GM21717 (cell line): ENCODE results near the gene C19orf85.
A peak's percentile ranks its signal among the peaks of the same experiment; 100 is the strongest.
"Not testable (repeated sequence)": the region's sequence is repeated elsewhere in the genome, so short reads cannot be mapped to it uniquely, and the experiment has no call there.

Source experiments
- ATAC-seq: cut with Tn5 transposase; IDR thresholded peaks from one replicate; pipeline ENCODE4 v1.9.1; 2021; ENCODE audit warnings: mild to moderate bottlenecking, moderate library complexity; ENCODE audit not compliant: unreplicated experiment

C19orf85 gene

DNA sequence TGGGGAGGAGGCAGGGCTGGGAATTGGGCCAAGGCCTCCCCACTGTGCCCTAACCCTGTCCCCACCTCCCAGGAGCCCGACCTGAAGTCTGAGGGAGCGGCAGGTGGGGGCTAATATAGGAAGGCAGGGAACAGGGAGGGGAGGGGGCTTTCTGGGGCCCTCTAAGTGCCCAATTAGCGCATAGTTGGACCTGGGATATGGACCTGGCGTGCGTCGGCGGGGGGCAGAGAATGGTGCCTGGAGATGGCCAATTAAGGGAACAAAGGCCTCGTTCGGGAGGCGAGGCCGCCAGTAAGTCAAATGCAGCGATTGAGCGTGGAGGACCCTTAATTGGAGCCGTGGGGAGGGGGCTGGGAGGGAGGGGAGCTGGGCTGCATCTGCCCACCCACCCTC, at the start of gene C19orf85:
TSS of gene C19orf85 (minus strand) at position 90 of the 393 bp plus-strand sequence. CDS start 197 bp downstream, outside the sequence.
- ATAC-seq, result no peak

- no peak for ATAC-seq
These were observed 43.6 kb upstream of the C19orf85 start for GRCh38 chr19:55508120-55508519.

DNA sequence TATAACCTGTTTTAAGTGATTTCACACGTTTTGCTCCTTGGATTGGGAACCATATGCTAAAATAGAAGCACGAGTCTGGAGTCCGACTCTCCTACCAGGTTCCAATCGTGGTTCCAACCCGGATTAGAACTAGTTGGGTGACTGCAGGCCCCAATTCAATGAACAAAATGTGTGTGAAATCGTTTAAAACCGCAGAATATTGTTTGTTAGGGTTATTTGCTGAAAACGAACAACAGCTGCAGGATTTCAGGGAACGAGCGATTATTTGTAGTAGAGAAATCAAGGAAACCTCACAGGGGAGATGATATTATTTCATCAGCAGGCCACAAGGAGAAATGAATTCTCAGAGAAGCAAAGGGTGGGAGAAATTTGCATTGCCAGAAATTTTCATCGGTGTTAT, 40.4 kb upstream of the C19orf85 start:
- ATAC-seq, result no peak

GRCh38 chr19:55504252-55504603, 39.7 kb upstream of the C19orf85 start:
- ATAC-seq, result no peak

DNA sequence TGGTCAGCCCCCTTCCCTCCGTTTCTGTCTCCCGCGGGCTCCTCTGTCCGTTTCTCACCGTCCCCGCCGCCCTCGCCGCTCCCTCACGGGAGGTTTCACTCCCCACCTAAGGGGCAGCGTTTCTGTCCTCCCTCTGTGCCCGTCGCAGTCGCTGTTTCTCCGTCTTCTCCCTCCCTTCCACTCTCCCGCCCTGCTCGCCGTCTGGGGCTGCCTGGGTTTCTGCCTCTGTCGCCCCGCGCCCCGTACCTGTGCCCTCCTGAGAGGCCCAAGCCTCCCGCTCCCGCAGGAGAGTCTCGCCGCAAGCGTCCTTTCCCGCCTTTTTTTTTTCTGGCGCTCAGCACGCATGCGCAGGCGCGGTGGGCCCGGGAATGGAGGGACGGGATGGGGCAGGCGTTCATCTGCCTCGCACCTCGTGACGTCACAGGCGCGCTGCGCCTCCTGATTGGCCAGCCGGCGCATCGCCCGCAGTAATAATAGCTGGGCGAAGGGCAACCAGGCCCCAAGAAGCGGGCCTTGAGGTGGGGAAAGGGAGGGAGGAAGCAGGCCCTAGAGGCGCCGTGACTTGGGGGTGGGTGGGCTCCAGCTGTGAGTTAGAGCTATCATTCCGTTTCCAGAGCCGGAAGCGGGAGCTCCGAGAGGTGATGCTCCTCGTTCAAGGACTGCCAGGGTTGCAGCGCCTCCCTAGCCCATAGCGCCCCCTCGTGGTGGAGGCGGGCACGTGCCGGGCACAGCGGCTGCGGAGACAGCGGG, 39.1 kb upstream of the C19orf85 start:
- peak; percentile 78 for ATAC-seq

- no peak for ATAC-seq
These were observed 38.6 kb upstream of the C19orf85 start for GRCh38 chr19:55503157-55503501.

DNA sequence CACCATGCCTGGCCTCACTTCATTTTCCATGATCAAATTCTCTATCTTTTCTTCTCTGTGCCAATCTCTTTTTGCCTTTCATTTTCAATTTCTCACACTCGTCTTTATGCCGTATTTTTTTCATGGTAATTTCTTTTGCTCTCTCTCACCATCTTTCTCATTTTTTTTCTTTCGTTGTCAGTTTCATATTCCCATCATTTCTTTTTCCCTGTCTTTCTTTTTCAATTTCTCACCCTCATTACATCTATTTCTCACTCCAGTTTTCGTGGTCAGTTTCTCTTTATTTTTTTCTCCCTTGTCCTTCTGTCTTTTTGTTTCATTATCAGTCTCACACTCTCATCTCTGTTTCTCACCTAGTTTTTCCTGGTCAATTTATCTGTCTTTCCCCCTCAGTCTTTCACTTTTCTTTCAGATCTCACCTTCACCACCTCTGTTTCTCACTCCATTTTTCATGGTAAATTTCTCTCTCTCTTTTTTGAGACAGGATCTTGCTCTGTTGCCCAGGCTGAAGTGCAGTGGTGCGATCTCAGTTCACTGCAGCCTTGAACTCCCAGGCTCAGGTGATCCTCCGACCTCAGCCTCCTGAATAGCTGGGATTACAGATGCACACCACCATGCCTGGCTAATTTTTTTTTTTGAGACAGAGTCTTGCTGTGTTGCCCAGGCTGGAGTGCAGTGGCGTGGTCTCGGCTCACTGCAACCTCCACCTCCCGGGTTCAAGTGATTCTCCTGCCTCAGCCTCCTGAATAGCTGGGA, 37.8 kb upstream of the C19orf85 start:
- no peak for ATAC-seq

GRCh38 chr19:55500368-55500952, 35.9 kb upstream of the C19orf85 start:
- ATAC-seq, result no peak

- ATAC-seq, result no peak
These were observed 33.8 kb upstream of the C19orf85 start for GRCh38 chr19:55498246-55498840.

DNA sequence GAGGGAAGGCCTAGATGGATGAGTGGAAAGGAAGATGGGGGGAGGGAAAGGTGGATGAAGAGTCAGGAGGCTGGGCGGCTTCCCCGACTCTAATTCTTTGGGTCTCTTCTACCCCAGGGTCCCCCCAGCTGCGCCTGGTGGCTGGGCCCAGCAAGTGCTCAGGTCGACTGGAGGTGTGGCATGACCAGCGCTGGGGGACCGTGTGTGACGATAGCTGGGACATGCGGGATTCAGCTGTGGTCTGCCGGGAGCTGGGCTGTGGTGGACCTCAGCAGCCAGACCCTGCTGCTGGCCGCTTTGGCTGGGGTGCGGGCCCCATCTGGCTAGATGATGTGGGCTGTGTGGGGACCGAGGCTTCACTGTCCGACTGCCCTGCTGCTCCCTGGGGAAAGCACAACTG, 33.2 kb upstream of the C19orf85 start:
- no peak for ATAC-seq

- not testable (repeated sequence) for ATAC-seq
These were observed 32.3 kb upstream of the C19orf85 start for GRCh38 chr19:55496820-55497219.

DNA sequence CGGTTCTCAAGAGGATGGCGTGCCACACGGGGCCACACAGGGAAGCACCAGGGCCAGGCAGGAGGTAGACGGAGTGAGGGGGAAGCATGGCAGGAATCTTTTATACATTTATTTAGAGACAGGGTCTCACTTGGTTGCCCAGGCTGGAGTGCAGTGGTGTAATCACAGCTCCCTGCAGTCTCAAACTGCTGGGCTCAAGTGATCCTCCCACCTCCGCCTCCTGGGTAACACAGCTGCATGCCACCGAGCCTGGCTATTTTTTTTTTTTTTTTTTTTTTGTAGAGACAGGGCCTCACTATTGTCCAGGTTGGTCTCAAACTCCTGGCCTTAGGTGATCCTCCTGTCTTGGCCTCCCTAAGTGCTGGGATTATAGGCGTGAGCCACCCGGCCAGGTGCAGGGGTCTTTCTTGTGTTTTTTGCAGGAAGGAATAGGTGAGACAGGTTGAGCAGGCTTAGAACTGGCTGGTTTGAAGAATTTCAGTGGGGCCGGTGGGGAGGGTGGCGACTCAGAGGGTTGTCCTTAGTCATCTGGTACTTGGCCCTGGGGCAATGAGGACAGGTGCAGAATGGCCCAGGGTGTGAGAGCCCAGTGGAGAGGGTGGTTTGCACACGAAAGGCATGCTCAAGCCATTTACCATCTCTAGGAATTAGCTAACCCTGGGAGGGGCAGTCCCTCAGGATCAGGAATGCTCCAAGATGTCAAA, 31.2 kb upstream of the C19orf85 start:
- ATAC-seq, result no peak

- no peak for ATAC-seq
These were observed 29.7 kb upstream of the C19orf85 start for GRCh38 chr19:55494172-55494761.

GRCh38 chr19:55493645-55494171, 29.2 kb upstream of the C19orf85 start:
- no peak for ATAC-seq

- ATAC-seq, result no peak
These were observed 28.6 kb upstream of the C19orf85 start for GRCh38 chr19:55493052-55493644.

- ATAC-seq, result no peak
These were observed 27.9 kb upstream of the C19orf85 start for GRCh38 chr19:55492362-55492944.

- ATAC-seq, result no peak
These were observed 27.2 kb upstream of the C19orf85 start for GRCh38 chr19:55491546-55492360.

DNA sequence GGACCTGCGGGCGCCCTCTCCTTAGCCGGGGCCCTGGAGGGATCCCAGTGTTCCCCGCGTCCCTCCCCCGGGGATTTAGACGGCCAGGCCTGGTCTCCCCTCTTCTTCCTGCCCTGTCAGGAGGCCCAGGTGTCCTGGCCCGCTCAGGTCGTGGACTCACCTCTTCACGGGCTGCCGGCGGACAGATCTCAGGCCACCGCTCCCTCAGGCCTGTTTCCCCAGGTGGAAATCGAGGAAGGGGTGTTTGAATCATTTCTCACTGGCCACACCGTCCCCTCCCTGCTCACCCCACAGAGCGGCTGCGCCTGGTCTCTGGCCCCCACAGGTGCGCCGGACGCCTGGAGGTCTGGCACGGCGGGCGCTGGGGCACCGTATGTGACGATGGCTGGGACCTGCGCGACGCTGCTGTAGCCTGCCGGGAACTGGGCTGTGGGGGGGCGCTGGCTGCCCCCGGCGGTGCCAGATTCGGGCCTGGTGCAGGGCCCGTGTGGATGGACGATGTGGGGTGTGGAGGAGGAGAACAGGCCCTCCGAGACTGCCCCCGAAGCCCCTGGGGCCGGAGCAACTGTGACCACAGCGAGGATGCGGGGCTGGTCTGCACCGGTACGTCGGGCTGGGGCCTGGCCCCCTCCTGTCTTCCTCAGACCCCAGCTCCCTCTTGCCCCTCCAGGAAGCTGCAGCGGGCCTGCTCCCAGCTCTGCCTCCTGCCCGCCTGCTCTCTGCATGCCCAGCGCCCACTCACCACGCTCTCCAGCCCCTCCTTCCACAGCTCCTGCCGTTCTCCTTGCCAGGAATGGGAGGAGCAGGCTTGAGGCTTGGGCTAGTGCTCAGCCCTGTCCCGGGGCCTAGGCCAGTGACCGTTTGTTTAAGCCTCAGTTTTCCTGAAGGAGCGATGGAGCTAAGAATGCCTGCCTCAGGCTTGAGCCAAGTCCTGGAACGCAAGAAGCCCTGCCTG, 26.2 kb upstream of the C19orf85 start:
- ATAC-seq, result no peak
